ENCODE results near the gene MEOX2. TPM values are rescaled to one million over a fixed set of nuclear protein-coding genes. Genes with fewer than 3 reads are reported as not detected.

MEOX2 gene
- total RNA-seq, 4 donors from 2014 or later = 0.64 to 1.6 TPM; not detected in 2

- TF ChIP-seq CTCF (IDR thresholded peaks at IDR 0.05) = no peak
- TF ChIP-seq POLR2AphosphoS5 (IDR thresholded peaks at IDR 0.05) = no peak
- no peak for TF ChIP-seq POLR2A (IDR thresholded peaks at IDR 0.05)
- TF ChIP-seq EP300 (IDR thresholded peaks at IDR 0.05; ENCODE audit: low read depth) = no peak
- in situ Hi-C loops (cut with MboI; ENCODE audit: low pct_ligation_motif_present in 1 of 4, low pct_unique_long_range_greater_than_20kb in 1 of 4, low sequenced_read_pairs in 3 of 4) = no loop called here
- DNase-seq = no peak
- WGBS, 2 donors (ENCODE audit: low coverage in 1 of 2) = 78% methylated on average over 2 of the region's 2 CpGs
- no peaks in the 10 kb centered on the region for H3K9me3 ChIP-seq
- no peak overlapping the region for H3K27ac ChIP-seq
- H3K4me1 ChIP-seq = peaks cover 0 to 14% (median 13%) of the 10 kb centered on the region in 4 donors
- peaks cover 52% of the 10 kb centered on the region for H3K27me3 ChIP-seq
- intact Hi-C loops (cut with DNase I; ENCODE audit: low total_unique reads) = no loop called here
- no peak overlapping the region for H3K4me3 ChIP-seq
- H3K36me3 ChIP-seq = no peaks in the 10 kb centered on the region
These were observed 4.9 kb downstream of the MEOX2 start for GRCh38 chr7:15681631-15682030.

- DNase-seq = no peak
- WGBS, 2 donors (ENCODE audit: low coverage in 1 of 2) = 69 to 78% methylated on average over 1 of the region's 1 CpG
- Histone ChIP-seq H3K4me3 (no peak overlapping the region), H3K4me1 (peaks cover 0 to 10% (median 9%) of the 10 kb centered on the region in 4 donors), H3K27me3 (peaks cover 47% of the 10 kb centered on the region), H3K27ac (no peak overlapping the region), H3K9me3 (no peaks in the 10 kb centered on the region), H3K36me3 (no peaks in the 10 kb centered on the region)
- in situ Hi-C loops (cut with MboI; ENCODE audit: low pct_ligation_motif_present in 1 of 4, low pct_unique_long_range_greater_than_20kb in 1 of 4, low sequenced_read_pairs in 3 of 4) (no loop called here), intact Hi-C loops (cut with DNase I; ENCODE audit: low total_unique reads) (no loop called here)
- TF ChIP-seq EP300 (IDR thresholded peaks at IDR 0.05; ENCODE audit: low read depth) (no peak), POLR2AphosphoS5 (IDR thresholded peaks at IDR 0.05) (no peak), POLR2A (IDR thresholded peaks at IDR 0.05) (no peak), CTCF (IDR thresholded peaks at IDR 0.05) (no peak)
These were observed 5.3 kb downstream of the MEOX2 start for GRCh38 chr7:15681186-15681585.

- H3K27ac ChIP-seq = no peak overlapping the region
- H3K27me3 ChIP-seq = peaks cover 40% of the 10 kb centered on the region
- H3K36me3 ChIP-seq = no peaks in the 10 kb centered on the region
- intact Hi-C loops (cut with DNase I; ENCODE audit: low total_unique reads) = no loop called here
- in situ Hi-C loops (cut with MboI; ENCODE audit: low pct_ligation_motif_present in 1 of 4, low pct_unique_long_range_greater_than_20kb in 1 of 4, low sequenced_read_pairs in 3 of 4) = no loop called here
- DNase-seq = no peak
- no peaks in the 10 kb centered on the region for H3K9me3 ChIP-seq
- WGBS, 2 donors (ENCODE audit: low coverage in 1 of 2) = 55 to 89% methylated on average over 3 of the region's 3 CpGs
- peaks cover 0 to 2% (median 2%) of the 10 kb centered on the region in 4 donors for H3K4me1 ChIP-seq
- H3K4me3 ChIP-seq = no peak overlapping the region
- TF ChIP-seq POLR2AphosphoS5 (IDR thresholded peaks at IDR 0.05) (no peak), POLR2A (IDR thresholded peaks at IDR 0.05) (no peak), CTCF (IDR thresholded peaks at IDR 0.05) (no peak), EP300 (IDR thresholded peaks at IDR 0.05; ENCODE audit: low read depth) (no peak)
These were observed 6.0 kb downstream of the MEOX2 start for GRCh38 chr7:15680446-15680845.

DNA sequence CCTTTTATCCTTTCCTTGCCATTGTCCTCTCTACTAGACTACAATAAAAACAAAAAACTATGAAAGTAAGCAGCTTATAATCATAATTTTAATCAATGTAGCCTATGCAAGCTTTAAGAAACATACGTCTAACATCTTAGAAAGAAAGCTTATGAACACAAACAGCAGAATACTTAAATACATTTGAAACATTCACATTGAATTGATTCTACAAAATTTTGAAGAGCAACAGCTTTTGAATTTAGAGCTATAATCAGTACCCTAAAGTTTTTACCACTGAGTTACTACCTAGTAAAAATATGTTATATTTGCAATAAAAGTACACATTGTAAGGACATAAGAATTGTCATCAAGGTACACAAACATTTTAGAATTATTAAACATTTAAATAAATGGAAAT lies 7.2 kb downstream of the MEOX2 start:
- peaks cover 28% of the 10 kb centered on the region for H3K27me3 ChIP-seq
- no peak overlapping the region for H3K4me3 ChIP-seq
- H3K36me3 ChIP-seq = no peaks in the 10 kb centered on the region
- no peak for DNase-seq
- H3K27ac ChIP-seq = no peak overlapping the region
- no peaks in the 10 kb centered on the region for H3K9me3 ChIP-seq
- TF ChIP-seq CTCF (IDR thresholded peaks at IDR 0.05) = no peak
- no peak for TF ChIP-seq EP300 (IDR thresholded peaks at IDR 0.05; ENCODE audit: low read depth)
- TF ChIP-seq POLR2A (IDR thresholded peaks at IDR 0.05) = no peak
- no peak for TF ChIP-seq POLR2AphosphoS5 (IDR thresholded peaks at IDR 0.05)
- in situ Hi-C loops (cut with MboI; ENCODE audit: low pct_ligation_motif_present in 1 of 4, low pct_unique_long_range_greater_than_20kb in 1 of 4, low sequenced_read_pairs in 3 of 4) = no loop called here
- intact Hi-C loops (cut with DNase I; ENCODE audit: low total_unique reads) = no loop called here
- 83 to 89% methylated on average over 1 of the region's 1 CpG for WGBS, 2 donors (ENCODE audit: low coverage in 1 of 2)
- H3K4me1 ChIP-seq = no peaks in the 10 kb centered on the region

All from transverse colon (tissue), 4 donors.